SH-SY5Y (cell line): ENCODE data around the gene LRRC45.

ENCODE experiments used
- GATA2 ChIP-seq: IDR thresholded peaks from 2 replicates; pipeline ENCODE4 v1.6.1; 2011; ENCODE audit warnings: mild to moderate bottlenecking, low read depth, low read length
- GATA3 ChIP-seq: IDR thresholded peaks from 2 replicates; pipeline ENCODE4 v1.6.1; 2011; ENCODE audit warnings: low read depth, mild to moderate bottlenecking, low read length, moderate library complexity

DNA sequence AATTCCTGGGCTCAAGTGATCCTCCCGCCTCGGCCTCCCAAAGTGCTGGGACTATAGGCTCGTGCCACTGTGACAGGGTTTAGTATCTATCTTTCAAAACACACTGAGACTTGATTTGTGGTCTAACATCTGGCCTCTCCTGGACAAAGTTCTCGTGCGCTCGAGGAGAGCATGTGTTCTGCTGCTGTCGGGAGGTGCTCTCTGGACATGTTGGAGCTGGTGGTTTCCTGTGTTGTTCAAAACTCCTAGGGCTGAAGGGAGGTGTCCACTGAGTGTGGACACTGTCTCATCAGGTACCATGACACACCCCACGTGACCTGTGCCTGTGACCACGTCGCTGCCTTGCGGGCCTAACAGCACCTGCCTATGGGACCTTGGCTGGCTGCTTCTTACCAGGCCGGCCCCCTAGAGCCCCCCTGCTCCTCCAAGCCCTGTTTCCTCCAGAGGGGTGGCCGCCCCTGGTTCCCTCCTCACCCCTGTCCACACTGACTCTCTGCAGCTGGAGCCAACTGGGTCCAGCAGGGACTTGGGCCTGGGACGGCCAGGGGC lies 22.9 kb downstream of the LRRC45 start:
- TF ChIP-seq GATA2 (no peak), GATA3 (no peak)
